GM18507 (cell line): ENCODE results near the gene CSNK2A2.

Experiments used
- DNase-seq: peaks from one replicate; pipeline ENCODE4 v3.0.0; 2011; ENCODE audit warnings: low read depth; ENCODE audit not compliant: insufficient read length; ENCODE audit errors: extremely low spot score
- FAIRE-seq: peaks from 2 replicates; lab custom pipeline; 2011; peaks lifted over from hg19 to GRCh38; lab: Jason Lieb, UNC

The CSNK2A2 gene

DNA sequence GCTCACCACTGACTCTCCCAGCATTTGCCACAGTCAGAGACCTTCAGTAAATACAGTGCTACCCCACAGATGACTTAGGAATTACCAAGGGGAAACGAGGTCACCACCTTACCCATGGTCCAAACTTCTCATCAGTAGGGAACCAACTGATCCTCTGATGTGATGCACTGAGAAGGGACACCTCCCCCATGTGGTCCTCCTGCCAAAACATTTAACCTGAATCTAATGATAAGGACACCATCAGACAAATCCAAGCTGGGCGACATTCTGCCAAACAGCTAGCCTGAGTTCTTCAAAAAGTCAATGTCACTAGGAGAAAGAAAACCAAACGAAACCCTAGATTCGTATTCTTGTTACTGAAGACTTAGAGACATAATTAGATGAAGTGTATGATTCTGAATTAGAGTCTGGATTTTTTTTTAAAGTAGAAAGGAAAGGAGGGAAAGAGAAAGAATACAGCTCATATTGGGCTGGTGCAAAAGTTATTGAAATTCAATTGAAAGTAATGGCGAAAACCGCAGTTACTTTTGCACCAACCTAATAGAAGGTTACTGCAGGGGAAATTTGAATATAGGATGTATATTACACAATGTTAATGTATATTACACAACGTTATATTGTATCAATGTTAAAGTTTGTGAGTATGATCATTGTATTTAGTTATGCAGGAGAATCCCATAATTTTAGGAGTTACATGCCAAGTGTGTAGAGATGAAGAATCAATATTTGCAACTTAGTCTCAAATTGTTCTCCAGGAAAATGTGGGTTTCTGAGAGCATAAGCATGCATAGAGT, 2.3 kb upstream of the CSNK2A2 start:
- DNase-seq, result no peak
- FAIRE-seq, result no peak

DNA sequence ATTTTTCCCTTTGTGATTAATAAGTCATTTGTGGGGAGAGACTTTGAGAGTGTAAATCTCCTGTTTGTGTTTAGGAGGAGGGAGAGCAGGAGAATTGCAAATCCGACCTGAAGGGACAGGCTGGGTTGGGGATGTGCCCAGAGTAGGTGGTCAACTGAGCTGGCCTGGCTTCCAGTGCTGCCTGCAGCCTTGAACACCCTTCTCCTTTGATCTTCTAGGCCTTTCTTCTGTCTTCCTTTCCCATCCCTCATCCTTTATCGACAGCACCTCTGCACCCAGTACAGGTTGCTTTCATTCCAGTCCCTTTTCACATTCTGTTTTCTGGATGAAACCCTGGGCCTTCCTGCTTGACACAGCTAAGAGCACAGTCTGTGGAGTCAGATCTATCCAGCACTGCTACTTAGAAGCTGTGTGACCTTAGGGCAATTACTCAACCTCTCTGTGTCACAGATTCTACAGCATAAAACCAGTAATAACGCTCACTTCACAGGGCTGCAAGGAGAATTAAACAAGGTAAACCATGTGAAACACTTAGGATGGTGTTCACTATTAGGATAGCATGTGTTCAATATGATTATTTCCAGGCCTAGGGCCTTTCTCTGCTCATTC, 1.0 kb upstream of the CSNK2A2 start:
- FAIRE-seq, result no peak
- no peak for DNase-seq

DNA sequence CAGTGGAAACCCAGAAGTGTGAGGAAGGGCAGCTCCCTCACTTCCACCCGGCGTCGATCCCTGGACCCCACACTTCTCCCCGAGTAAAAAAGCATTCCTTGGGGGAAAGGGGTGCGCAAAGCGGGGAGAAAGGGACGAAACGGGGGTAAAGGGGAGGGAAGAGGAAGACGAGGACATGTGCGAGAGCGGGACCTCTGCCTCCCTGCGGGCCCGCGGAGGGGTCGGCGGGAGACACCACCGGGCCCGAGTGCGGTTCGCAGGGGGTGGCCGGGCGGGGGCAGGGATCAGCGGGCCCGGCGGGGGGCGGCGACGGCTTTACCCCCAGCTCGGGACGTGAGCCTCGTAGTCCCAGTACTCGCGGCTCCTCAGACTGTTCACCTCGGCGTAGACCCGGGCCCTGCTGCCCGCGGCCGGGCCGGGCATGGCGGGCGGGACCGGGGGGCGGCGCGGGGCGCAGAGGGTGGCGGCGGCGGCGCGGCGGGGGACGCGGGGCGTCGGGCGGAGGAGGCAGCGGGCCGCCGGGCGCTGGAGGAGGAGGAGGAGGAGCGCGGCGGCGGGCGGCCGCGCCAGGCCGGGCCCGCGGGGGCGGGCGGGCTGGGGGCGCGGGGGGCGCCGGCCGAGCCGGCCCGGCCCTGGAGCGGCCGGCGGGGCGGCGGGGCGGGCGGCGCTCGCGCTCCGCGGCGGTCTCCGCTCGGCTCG, 443 bp downstream of the CSNK2A2 start:
- FAIRE-seq (no peak), DNase-seq (no peak)

DNA sequence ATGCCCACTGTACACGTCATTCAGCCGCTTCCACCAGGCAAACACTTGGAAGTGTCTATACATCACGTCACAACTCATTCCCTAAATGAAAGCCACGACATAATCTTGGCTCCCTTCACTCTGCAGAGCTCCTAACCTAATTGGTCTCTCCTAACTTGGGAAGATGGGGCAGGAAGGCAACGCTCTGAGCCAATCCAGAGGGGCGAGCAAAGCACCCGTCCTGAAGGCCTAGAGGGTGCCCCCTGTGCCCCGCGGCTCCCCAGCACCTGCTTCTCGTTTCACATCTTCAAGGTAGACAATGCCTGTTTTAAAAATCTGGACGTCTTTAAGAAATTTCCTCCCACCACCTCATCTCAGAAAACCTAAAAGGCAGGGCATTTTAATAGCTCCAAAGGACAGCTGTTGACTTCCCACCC, 1.0 kb downstream of the CSNK2A2 start:
- FAIRE-seq (no peak), DNase-seq (no peak)

DNA sequence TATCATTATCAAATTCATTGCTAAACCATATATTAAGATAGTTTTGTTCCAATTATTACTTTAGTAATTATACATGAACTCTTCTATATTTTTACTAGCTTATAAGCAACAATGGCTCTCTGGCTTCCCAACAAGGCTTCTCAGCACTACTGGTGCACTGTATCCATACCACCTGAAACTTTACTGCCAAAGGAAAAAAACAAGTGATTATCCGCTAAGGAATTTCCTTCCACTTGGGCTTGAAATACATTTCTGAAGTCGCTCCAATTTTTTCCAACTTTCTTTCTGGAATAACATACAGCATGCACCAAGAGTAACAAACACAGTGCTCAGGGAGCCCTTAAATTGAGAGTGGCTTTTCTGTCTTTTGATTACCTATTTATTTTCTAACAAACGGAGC, 2.1 kb downstream of the CSNK2A2 start:
- no peak for FAIRE-seq

DNA sequence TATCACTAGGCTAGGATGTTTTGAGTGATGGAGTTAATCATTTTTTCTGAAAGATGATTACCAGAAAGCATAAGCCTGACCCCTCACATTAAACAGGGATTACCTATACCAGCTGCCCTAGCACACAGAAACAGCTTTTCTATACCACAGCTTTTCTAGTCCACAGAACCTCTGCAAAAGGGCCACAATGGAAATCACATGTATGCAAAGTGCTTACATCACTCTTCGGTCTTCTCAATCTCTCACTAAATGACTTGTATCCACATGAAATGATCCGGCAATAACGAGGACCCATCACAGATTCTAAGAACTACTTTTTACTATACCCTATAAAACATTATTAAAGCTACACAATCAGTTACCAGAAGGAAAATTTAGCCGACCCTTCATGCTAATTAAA, 2.6 kb downstream of the CSNK2A2 start:
- no peak for FAIRE-seq
- DNase-seq, result no peak

More for the DNA sequence above, 2.1 kb downstream of the CSNK2A2 start:
- no peak for DNase-seq

DNA sequence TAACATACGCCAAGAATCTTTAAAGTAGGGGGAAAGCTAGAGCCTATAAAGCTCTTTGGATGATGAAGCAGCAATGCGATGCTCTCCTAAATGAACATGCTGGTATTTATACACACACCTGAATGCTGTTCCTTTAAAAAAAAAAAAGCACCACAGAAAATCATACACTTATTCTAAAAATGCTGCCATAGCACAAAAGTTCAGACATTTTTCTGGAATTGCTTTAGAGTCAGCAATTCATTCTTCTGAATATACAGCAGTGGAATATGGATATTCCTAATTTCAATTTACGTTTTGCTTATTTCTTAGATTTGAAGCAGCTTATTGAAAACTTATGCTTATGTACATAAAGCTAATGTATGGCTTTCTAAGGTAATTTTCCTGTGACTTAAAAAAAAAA, 3.1 kb downstream of the CSNK2A2 start:
- FAIRE-seq (no peak), DNase-seq (no peak)

DNA sequence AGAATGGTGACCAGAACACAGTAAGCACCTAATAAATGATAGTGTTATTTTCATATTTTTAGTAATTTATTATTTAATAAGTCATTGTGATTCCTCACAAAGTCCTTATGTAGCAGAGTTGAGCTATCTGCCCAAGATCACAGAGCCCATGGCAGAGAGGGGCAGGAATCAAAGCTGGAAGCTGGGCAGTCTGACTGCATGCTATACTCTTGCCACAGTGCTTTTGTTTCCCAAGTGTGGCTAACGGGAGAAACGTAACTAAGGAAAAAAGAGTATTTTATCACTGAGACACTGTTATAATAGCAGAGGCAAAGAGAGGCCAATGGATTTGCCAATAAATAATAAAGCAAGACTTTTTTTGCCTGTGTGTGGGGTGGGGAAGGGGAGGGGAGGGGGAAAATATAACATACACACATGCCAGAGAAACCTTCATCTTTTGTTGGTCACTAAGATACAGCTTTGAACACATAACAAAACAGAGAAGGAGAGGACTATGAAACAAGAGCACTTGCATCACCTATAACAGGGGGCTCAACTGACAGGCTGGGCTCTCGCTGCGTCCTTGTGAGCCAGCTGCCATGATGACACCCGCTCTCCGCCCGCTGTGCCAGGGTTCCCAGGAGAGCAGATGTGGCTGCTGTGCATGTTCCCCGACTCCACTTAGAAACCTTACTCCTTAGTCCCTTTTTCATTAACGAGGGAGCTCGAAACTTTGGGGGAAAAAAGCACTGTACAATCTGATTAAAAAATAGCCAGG, 10.1 kb downstream of the CSNK2A2 start:
- FAIRE-seq (no peak), DNase-seq (no peak)

DNA sequence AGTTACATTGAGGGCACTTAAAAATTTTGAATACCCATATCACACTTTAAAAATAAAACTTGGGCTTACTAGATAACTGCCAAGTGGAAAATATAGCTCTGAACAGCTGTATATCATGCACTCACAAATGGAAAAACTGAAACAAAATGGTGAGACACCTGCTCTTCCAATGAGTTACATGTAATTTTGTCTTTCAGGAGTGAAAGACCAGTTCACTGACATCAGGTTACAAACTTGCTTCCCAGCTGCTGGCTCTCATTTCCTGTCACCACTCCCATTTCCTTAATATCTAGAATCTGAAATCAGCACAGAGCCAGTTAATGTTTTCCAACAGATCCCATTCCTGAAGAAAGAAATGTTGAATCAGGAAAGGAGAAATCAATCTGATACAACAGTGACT, 10.8 kb downstream of the CSNK2A2 start:
- FAIRE-seq, result no peak
- DNase-seq, result no peak

DNA sequence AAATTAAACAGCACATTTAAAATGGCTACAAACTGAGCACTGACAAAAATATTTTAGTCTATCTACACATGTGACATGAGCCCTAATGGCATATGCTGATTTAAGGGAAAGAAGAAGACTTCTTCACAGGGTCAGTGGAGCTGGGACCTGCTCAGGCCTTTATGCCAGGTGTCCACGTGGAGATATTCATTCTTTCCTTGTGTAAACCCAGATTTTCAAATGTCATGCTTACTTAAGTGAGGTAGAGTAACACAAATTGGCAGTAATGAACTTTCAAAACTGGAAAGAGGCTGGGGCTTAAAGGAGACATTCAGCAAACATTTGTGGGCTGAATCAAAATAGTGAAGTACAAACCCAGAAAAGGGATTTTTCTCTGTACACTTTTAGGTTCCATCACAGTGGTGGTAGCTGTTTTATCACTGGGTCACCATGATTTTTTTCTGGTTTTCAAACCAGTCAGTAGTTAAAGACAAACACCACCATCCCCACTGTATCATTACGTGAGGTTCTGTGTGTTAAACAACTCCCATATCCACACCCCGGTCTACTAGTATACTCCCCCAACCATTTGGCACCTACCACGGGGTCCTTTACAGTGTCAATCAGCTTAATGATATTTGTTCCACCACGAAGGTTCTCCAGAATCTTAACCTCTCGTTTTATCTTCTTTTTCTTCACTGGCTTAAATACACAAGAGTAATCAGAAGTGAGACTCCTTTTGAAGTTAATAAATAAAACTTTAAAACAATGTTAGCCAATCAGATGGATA, 11.5 kb downstream of the CSNK2A2 start:
- FAIRE-seq, result no peak
- no peak for DNase-seq

DNA sequence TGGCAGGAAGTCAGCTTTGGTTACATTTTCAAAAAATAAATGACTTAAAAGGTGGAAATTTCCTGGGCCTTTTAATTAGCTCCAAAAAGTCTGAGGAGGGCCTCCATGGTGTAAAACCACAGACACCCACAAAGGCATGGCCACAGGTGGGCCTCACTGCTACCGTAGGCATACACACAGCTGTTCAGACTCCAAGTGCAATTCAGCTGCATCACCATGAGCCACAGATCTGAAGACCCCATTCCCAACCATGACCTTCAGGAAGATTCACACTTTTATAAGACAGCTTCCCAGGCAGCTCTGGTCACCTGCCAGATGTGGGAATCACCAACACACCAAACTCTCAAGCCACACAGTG, 20.6 kb downstream of the CSNK2A2 start:
- DNase-seq (no peak), FAIRE-seq (no peak)

DNA sequence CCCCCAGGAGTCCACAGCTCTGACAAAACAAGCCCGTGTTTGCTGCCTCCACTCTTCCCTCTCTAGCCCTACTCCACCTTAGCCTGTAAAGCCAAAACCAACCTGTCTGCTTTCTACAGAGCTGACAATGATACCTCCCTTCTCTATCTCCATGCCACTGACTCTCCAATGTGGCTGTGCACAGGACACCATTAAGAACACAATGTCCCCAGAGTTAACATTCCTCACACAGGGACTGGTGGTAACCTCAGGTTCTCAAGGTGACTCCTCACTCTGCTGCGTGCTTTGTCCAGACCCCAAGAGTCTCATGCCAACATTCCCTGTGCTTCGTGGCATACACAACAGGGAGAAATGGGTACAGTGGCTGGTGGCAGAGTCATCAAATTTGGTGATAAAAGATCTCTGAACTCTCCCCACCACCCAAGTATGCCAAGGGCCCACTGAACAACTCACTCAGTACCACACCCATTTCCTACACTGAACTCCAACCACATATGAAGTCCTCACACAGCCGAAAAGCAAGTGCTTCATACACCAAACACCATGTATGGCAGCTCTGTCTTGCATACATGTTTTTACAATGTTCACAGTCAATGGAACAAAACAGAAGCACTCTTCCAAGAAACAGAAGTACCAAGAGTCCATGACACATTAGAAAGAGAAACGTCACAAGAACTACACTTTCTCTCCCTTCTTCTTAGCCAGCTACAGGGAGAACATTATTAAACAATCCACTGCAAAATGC, 21.1 kb downstream of the CSNK2A2 start:
- FAIRE-seq, result no peak

DNA sequence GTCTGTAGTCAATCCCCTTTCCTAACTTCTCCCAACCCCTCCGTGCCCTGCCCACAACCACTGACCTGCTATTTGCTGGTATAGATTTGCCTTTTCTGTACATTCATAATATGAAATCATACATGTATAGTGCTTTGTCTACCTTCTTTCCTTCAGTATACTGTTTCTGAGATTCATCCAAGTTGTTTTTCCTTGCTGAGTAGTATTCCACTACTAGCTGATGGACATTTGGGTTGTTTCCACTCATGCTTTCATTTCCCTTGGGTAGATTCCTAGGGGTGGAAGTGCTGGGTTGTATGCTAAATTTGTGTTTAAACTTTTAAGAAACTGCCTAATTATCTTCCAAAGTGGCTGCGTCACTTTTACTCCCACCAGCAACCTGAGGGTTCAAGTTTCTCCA, 27.7 kb downstream of the CSNK2A2 start:
- no peak for DNase-seq
- no peak for FAIRE-seq

More for the DNA sequence above, 21.1 kb downstream of the CSNK2A2 start:
- no peak for DNase-seq

DNA sequence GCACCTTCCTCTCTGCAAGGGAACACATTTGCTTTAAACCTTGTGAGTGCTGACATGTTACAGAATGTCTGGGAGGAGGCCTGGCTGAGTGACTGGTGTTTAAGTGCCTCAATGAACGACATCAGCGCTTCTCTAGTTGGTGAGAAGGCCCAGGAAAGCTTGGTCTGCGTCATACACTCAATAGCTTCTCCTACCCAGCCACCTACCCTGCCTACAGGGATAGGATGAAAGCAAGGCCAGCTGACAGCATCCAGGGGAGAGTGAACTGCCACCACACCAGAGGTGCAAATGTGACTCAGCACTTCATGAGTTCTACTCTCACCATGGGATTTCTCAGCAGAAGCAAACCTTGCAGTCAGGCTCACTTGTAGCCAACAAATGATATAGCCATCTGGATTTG, 37.1 kb downstream of the CSNK2A2 start:
- FAIRE-seq (no peak), DNase-seq (no peak)

DNA sequence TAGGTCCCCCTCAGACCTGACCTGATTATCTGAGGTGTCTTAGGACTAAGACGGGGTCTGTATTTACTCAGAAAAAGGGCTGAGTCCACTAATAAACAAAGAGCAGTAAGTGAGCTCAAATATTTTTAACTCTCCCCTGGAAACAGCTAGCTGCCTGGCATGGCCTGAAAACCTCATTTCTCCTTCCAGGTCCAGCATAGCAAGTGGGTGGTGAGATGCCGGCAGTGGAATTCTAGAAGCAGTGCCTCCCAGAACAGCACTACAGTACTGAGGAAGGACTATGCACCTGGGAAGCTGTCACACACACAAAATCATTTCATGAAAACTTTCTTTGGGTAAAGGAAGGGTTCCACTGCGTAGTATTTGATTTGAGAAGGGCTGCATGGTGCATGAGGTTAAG, 39.2 kb downstream of the CSNK2A2 start:
- DNase-seq, result no peak
- FAIRE-seq, result no peak

DNA sequence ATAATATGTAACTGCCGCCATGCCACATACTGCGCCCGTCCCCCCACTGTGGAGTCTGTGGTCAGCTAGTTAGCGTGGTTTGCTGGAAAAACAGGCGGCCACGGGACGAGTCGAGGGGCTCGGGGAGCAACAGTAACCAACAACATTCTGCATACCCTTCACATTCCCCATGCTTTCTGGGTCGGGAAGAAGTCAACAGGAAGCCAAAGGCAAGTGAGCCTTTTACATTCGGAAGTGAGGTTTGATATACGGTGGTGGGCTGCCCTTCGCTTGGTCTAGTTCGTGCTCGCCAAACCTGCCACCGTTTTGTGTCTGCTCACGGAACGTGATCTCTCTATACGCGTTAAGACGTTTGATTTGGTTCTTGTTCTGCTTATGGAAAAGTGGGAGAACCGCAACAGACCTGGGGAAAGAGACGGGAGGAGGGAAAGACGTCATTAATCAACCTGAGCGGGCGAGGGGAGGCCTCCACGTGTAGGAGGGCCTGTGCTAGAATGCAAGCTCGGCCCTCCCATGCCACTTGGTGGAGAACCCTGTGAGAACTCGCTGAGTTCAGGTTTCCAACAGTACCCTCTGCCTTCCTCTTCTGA, 39.9 kb downstream of the CSNK2A2 start:
- DNase-seq, result no peak
- no peak for FAIRE-seq

DNA sequence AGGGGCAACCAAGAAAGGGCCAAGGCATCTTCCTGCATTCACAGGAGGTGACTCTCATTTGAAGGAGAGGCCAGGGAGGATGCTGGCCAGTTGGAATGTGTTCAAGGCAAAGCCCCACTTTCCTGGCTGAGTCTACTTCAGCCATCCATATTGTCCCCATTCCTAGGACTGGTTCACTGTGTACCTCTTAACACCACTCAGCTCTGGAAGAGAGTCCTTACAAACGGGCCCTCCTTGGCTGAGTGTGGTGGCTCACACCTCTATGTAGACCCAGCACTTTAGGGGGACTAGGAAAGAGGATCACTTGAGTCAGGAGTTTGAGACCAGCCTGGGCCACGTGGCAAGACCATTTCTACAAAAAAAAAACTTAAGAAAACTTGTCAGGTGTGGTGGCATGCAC, 40.7 kb downstream of the CSNK2A2 start:
- DNase-seq (no peak), FAIRE-seq (no peak)

DNA sequence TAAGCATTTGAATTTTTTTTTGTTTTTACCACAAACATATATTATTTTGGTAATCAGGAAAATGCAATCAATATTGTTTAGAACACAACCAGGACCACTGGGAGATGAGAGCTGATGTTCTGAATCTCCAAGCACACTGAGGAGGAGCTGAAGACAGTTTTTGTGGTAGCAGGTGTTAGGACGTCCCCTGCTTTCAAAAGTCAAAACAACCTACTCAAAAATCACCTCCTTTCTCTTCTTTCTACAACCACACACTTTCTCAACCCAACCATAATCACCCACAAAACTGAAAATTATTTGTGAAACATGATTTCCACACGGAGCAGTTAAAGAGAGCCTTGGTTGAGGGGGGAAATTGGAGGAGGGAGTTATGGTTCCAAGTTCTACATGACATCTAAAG, 42.1 kb downstream of the CSNK2A2 start:
- FAIRE-seq, result no peak

More for the DNA sequence above, 42.1 kb downstream of the CSNK2A2 start:
- no peak for DNase-seq
